HG03103 (cell line): ENCODE measurements around the gene SLC35G1.

ENCODE experiments used
- ATAC-seq: cut with Tn5 transposase; IDR thresholded peaks from one replicate; pipeline ENCODE4 v1.9.1; 2021; ENCODE audit warnings: low read depth; ENCODE audit not compliant: unreplicated experiment

Gene SLC35G1

DNA sequence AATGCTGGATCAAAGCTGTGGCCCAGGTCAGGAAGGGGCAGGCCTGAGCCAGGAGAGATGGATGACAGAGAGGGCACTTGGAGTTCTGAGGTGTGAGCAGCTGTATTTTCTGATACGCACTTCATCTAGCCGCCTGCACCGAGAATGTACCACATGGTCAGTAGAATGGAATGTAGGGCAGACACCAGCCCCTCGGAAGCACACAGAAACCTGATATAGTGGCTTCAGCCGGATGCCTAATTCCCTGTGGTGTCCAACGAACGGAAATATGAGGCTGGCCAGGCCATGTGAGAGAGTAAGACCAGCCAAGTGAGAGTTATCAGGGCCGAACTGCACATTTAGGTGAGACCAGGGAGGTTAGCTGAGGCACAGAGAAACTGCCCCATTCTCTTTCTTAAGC lies 53.3 kb downstream of the SLC35G1 start:
- no peak for ATAC-seq

DNA sequence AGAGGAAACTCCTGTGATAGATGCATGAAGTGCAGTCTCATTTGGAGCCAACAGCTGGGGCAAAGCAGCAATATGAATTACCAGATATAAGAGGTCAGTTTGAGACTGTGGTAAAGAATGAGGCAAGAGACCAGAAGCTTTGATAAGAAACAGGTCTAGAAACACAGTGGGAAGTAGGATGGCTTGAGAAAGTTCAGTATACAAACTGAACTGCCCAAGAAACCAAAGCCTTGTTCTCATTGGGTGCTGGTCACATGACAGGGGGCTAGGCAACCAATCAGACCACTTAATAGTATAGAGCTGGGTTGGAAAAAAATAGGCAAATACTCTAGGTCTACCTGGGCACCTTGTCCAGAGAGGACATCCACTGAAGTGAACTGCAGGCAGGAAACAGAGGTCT lies 53.7 kb downstream of the SLC35G1 start:
- no peak for ATAC-seq

GRCh38 chr10:93951905-93952304 lies 58.1 kb downstream of the SLC35G1 start:
- no peak for ATAC-seq
